ENCODE data around the gene JADE2.

GRCh38 chr5:134582941-134583340 lies 57.5 kb downstream of the JADE2 start:
- TF ChIP-seq ATF3 (IDR thresholded peaks at IDR 0.05) (no peak), EZH2 (IDR thresholded peaks at IDR 0.05) (no peak), EZH2phosphoT487 (IDR thresholded peaks at IDR 0.05; ENCODE audit: borderline replicate concordance) (no peak), CTCF (IDR thresholded peaks at IDR 0.05 in 2 of 3, conservative IDR thresholded peaks at IDR 0.05 in 1 of 3; ENCODE audit: borderline replicate concordance in 1 of 3, insufficient read depth in 1 of 3, low read depth in 2 of 3, low read length in 2 of 3) (no peak), SIN3A (IDR thresholded peaks at IDR 0.05; ENCODE audit: low read depth) (no peak), ZFX (IDR thresholded peaks at IDR 0.05) (no peak), YY1 (IDR thresholded peaks at IDR 0.05; ENCODE audit: extremely low read depth, insufficient replicate concordance, low read depth, low read length) (no peak)
